Measurements from ENCODE around the gene PTPRK.

PTPRK gene

DNA sequence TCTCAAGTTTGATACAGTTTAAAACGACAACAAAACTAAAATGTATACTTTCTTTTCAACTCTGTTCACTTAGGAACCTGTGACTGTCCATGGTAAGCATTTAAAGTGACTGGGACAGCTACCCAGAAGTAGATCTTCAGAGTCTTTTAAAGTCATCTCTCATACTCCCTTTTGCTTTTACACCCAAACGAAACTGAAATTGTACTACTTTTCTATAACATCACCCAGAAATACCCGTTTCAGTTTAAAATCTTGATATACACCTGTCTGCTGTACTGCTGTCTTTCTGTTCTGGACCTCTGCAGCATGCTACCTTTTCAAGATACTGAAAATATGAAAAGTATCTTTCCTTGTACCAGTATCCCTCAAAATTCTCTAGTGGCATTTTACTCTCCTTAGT lies 449.2 kb downstream of the PTPRK start:
- DNase-seq (ENCODE audit: low read depth): no peak

DNA sequence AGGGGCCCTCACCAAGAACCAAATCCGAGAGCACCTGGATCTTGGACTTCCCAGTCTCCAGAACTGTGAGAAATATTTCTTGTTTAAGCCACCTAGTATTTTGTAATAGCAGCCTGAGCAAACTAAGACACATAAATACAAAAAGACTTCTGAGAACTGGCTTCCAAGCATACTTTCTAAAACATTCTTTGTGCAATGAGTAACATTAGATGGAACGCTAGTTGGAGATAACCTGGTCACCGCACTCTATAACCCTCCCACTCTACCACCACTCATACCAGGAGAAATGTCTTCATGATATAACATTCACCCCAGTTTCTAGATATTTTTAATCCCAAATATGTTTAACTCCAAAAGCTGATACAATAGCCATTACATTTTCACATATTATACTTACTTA lies 450.0 kb downstream of the PTPRK start:
- peak; percentile 41 for DNase-seq (ENCODE audit: low read depth)

DNA sequence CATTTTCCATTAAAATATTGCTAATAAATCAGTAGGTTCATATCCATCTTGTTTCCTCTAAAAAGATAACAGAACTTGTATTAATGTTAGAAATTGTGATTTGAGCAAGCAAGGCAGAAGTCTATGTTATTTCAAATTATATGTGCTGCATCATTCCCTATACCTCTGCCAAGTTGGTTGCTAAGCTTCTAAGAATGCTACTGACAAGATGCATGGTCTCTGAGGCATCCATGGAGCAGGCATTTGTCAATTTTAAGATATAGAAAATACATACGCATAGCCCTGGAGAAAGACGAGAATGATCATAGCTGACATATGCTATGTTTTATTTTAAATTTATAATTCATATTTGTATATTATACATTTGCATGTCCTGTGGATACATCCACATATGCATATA lies 451.2 kb downstream of the PTPRK start:
- DNase-seq (ENCODE audit: low read depth): peak; percentile 67

DNA sequence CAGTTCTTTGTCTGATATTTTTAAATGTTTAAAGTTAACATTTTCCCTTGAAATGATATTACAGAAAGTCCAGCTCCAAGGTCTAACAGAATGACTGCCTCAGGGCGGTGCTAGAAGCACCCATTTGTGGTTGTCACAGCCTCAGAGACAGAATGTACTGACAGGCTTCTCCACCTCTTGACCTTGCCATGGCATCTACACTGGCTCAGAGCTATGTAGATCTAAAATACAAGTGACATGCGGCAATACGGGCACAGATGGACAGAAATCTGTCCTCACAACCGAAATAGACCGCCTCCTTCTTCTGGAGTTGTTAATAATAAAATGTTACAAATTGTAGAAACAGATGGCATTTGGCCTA lies 452.3 kb downstream of the PTPRK start:
- DNase-seq (ENCODE audit: low read depth): no peak

DNA sequence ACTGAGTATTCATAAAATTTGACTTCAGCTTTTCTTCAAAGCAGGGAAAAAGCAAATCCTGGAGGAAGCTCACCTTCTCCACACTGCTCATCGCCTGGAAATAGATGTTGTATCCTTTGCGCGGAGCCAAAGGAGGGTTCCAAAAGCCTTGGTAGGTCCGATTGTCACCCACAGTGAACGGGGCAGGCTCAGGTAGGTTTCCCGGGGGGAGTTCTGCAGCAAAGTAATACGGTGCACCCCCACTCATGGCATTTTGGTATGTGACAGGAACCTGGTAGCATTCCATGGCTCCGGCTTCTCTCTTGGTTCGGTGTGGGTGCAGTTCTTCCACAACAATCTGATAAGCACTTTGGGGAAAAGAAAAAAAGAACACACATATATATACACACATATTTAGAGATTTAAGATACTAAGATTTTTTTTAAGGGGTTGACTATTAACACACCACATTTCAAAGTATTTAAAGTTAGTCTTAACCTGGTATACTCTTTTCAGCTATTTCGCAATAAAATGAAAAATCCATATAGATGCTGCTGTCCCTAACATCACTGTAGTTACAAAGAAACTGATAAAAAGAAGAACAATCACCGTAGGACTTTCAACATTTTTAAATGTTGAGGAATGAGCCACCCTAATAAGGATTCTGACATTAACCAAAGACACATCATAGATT lies 452.8 kb downstream of the PTPRK start:
- DNase-seq (ENCODE audit: low read depth): no peak

DNA sequence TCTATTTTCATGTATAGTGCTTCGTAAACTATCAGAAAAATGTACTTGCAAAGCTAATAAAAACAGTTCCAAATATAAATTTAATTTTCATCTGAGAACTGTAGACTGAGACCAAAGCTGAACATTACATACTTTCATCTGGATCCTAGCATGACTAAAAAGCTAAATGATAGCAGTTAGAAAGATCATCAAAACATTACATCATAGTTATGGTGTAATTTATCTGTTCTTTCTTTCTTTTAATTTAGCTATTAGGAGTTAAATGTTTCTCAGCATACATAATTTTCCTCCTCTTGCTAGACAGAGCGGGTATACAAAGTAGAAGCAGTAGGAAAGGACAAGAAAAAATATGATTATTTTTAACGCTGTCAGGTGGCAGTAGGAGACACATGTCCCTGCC lies 455.3 kb downstream of the PTPRK start:
- no peak for DNase-seq (ENCODE audit: low read depth)

DNA sequence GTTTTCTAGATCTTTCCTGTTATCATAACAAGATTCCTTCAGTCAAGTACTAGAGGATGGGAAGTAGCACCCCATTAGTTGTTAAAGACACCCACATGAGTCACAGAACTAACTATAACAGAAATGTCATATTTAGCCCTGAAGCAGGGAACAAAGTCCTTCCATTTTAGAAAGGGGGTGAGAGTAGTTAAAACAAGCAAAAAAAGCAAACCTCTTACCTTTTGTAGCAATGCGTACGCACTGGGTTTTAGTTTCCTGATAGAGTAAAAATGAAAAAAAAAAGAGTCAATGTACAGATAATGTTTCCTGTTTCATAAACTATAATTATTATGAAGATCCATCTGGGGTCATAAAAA lies 455.9 kb downstream of the PTPRK start:
- no peak for DNase-seq (ENCODE audit: low read depth)

DNA sequence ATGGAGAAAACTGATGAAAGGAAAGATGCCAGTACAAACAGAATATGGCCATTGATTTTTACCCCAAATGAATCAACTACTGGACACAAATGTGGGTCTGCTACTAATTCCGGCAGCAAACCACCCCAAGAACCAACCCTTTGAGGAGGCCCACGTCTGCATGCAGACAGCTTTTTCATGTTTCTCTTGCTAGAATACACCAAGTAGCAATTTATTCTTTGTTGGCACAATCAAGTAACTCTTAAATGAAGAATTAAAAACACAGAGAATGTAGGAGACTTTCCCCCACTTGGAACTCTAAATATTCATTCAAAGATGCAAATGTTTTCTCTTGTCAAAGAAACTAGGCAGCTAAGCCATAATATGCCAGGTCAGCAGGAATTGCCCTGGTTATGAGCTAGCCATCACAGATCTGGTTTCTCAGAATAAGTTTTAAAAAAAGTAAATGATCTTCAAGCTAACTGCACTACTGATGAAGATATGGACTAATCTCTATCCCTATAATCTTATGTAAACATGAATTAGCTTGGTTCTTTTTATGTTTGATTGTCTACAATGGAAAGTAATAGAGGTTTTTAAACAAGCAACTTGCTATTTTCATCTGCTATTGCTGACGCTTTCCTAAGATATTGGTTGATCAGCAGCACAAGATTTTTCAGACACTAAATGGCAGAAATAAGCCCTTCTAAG lies 456.4 kb downstream of the PTPRK start:
- DNase-seq (ENCODE audit: low read depth): no peak

DNA sequence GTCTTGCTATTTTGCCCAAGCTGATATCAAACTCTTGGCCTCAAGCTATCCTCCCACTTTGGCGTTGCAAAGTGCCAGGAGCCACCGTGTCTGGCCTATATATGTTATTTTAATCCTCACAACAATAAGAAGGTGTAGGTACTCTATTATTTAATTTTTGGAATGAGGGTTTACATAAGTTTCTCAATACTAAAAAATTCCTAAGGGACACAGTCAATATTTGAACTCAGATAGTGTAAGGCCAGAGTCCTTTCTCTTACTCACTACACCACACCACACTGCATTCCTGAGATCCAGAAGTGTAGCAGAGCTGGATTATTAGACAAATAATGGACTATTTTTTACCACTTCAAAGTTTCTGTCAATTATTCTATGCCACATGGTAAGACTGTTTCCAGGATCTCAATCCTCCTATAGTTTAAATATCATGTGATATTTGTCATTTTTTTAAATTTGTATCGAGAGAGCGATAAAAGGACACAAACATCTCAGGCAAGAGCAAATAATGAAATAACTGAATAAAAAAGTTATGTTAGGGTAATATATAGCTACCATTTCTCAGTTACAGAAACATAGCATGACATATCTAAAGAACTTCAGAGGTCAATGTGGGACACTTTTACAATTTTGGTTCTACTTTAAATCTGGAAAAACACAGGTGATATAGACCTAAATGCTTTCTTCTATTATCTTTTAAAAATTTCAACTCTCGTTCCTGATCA lies 457.4 kb downstream of the PTPRK start:
- DNase-seq (ENCODE audit: low read depth): peak; percentile 18

DNA sequence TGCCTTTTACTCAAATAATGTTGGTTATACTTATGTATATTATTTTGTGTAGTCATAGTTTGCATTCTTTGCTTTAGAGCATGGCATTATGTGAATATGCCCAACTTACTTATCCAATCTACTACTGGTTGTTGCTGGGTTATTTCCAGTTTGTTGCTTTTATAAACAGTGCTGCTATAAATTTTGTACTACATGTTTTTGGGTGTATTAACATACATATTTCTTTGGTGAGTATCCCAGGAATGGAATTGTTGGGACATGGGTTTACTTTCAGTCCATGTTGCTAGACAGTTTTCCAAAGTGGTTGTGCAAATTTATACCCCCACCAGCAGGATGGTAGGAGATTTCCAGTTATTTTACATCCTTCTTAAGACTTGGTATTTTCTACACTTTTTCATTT lies 462.5 kb downstream of the PTPRK start:
- peak; percentile 68 for DNase-seq (ENCODE audit: low read depth)

DNA sequence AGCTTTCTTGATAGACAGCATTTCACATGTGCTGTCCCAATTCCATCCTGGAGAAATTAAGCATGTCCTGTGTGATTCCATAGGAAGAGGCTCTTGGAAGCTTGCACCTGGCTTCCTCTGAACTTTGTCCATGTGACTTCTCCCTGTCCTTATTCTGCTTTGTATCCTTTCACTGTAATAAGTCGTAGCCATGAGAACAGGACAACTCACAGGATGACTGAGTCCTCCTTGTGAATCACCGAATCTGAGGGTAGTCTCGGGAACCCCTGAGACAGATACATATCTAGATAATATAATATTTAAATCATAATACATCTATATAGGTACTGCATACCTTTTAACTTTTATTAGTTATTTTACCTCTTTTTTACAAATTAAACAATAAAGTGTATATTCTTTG lies 462.9 kb downstream of the PTPRK start:
- peak; percentile 24 for DNase-seq (ENCODE audit: low read depth)

DNA sequence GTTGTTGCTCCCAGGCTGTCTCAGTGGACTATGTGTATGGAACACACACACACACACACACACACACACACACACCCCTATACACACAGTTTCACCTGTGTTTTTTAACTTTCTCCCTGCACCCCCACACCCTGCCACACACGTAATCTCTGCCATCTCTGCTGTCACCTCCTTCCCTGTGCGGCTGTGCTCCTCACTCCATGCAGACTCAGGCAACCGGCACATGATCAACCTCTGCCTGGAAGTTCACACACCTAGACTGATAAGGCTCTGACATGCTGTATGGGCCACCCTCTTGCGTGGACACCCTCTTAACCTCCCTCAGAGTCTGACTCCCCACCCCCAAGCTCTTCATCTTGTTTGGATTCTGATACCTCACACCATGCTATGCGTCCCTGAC lies 467.3 kb downstream of the PTPRK start:
- no peak for DNase-seq (ENCODE audit: low read depth)

DNA sequence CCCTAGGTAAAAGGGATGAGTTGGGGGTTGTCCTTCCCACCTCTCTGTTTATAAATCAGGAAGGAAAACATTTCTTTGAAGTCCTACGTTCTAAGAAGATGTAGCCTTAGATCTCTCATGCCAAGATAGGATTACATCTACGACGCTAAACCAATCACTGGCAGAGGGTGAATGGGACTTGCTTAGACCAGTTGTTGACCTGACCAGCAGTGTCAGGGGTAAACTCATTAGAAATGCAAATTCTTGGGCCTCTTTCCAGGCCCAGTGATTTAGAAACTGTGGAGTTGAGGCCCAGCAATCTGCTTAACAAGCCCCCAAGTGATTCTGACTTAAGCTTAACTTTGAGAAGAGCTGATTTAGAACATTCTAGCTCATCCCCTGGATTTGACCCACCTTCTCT lies 472.4 kb downstream of the PTPRK start:
- DNase-seq (ENCODE audit: low read depth): no peak

DNA sequence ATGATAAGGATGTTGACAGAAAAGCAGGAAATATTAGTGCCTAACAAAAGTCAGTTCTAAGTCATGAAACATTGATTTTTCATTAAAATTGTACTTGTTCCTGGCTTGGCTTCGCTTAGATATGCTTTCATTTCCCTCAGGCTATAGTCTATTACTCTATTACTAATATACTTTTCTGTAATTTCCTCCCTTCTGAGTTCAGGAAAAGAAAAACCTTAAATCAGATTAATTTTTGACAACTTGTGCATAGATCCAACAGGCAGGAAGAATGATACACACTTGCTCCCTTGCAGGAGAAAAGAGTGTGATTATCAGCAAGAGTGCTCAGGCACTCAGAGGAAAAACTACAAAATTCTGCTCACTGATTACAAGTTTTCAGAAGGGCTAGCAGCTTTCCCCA lies 474.4 kb downstream of the PTPRK start:
- no peak for DNase-seq (ENCODE audit: low read depth)

DNA sequence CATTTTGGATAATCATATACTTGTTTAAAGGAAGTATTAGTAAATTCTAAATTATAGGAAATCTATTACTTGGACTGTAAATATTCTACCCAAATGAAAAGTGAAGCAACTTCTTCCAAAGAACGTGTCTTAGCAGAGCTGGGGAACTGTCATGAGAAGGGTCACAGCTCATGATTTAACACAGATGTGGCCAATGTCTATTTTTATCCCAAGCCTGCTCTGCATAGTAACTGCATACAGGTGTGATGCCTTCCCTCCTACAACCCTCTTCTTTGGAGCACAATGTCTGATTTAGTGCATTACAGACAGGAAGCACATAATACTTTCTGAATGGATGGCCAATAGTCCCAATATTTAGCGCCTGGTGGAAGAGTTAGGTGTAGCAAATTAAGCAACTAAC lies 480.9 kb downstream of the PTPRK start:
- DNase-seq (ENCODE audit: low read depth): no peak

DNA sequence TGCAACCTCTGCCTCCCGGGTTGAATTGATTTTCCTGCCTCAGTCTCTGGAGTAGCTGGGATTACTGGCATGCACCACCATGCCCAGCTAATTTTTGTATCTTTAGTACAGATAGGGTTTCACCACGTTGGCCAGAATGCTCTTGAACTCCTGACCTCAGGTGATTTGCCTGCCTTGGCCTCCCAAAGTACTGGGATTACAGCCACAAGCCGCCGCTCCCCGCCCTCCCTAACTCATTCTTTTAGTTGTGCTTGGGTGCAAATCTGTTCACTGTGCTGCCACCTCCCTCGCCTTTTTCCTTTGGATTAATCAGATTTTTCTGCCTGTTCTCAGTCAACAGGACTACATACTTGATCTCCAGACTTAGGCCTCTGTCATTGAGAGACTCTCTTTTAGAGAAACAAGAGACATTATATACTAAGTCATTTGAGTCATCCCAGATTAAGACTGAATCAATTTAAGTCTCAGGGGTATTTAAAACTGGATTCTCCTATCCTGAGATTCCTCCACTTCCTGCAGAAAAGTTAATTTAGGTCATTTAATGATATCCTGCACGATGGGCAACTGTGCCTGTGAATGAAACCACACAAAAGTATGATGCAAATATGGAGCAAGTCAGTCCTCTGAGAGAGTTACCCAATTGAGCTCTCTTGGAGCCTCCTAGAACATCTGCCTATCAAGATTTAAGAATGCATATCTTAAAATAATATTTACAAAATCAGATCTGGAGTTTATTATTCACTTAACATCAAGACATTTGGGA lies 483.4 kb downstream of the PTPRK start:
- DNase-seq (ENCODE audit: low read depth): peak; percentile 15

DNA sequence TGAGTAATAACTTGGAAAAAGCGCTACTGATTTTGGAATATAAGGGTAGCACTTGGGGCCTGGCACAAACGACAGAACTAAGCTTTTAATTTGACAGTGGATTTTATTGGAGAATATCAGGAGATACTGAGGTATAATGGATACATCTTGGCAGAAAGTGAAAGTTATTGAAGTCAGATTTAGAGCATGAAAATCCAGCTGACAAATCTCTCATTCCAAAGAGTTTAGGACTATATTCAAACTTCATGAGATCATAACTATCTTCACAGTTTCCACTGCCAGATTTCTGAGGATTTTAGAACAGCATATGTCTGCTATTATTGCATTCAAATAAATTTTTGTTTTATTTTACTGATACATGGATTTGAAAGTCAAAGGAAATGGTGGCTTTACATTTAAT lies 487.2 kb downstream of the PTPRK start:
- no peak for DNase-seq (ENCODE audit: low read depth)

DNA sequence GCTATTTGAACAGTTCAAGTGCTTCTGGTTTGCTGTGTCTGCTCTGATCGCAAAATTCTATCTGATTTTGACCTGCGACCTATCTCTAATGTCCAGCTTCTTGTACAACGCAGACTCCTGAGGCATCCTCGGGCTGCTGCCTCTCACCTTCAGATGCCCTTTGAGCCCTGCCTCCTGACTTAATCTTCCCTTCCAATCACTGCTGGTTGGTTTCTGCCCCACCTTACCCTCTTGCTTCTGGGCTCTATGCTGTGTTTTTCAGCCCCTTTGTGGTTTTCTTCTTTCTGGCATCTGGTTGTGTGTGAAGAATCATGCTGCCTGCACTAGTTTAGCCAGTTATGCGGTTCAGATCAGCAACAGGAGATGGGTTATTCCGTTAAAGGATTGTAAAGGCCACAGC lies 488.4 kb downstream of the PTPRK start:
- no peak for DNase-seq (ENCODE audit: low read depth)

DNA sequence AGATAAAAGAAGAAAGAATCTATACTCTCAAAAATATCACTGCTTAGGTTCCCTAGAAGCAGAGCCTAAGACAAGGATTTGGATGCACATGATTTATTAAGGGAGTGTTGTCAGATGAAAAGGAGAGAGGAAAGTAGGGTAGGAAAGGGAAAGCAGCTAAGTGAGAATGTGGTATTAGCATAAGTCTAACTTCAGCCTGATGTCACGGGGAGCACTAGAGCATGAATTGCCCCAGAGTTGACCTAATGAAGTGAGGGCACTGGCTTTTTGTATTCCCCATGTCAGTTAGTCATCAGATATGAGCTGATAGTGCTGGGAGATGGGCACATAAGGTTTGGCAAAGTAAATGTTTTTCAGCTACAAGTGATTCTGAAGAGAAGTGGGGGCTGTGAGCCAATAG lies 490.6 kb downstream of the PTPRK start:
- DNase-seq (ENCODE audit: low read depth): no peak

DNA sequence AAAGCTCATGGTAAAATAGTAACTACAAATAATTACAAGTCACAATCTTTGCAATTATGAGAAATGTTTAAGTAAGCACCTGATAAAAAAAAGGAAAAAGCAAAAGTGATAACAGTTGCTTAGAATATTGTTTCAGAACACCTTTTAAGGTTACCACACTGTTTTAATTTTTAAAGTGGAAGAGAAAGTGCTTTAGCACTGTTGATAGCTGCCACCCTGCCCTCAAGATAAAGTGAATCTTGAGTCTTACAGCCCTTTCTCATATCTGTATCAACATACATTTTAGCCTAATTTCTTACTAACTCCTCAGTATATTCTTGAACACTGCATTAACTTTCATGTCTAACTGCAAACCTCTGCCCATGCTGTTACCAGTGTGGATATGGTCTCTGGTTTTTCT lies 492.2 kb downstream of the PTPRK start:
- DNase-seq (ENCODE audit: low read depth): no peak

DNA sequence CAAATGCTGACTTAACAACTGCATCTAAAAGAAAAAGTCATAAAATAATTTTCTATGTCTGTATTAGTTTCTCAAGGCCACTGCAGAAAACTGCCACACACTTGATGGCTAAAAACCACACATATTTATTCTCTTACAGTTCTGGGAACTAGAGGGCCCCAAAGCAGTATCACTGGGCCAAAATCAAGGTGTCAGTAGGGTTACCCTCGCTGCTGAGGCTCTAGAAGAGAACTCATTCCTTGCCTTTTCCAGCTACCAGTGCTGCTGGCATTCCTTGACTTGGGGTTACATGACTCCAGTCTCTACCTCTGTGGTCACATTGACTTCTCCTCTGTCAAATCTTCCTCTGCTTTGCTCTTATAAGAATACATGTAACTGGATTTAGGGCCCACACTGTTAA lies 494.9 kb downstream of the PTPRK start:
- no peak for DNase-seq (ENCODE audit: low read depth)

DNA sequence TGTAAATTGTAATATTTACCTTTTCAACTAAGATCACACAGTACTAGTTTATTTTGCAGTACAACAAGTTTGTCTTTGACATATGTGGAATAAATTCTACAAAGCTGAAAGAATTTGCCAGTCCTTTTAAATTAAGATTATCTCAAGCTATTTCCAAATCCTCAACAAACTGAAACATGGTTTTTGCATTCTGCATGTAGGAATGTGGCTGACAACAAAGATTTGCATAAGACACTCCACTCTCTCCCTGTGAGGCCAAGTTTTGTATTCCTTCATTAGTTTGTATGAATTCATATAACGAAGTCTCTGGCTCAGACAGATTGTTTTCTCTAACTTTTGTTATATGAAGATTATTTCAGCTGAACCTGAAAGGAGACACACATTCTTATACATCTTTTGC lies 495.4 kb downstream of the PTPRK start:
- DNase-seq (ENCODE audit: low read depth): no peak

DNA sequence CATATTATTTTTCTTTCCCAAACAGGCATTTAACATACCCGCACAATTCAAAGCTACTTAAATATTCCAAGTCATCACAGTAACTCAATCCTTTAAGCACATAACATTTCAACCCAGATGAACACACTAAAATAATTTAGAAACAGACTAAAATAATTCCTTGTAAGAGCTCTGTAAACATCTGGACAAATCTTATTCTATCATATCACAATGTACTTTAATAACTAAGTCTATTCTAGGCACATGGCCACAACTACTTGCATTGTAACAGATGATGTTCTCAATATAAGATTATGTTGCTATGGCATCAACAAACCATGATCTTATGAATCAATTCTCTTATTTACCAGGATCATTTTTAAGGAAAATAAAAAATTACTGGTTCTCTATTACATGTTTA lies 496.4 kb downstream of the PTPRK start:
- no peak for DNase-seq (ENCODE audit: low read depth)
